Measurements from ENCODE around the gene GOT2. TPM values are rescaled to one million over a fixed set of nuclear protein-coding genes. Genes with fewer than 3 reads are reported as not detected.

Gene GOT2
- polyA plus RNA-seq = 191 and 192 TPM in 2 replicates

DNA sequence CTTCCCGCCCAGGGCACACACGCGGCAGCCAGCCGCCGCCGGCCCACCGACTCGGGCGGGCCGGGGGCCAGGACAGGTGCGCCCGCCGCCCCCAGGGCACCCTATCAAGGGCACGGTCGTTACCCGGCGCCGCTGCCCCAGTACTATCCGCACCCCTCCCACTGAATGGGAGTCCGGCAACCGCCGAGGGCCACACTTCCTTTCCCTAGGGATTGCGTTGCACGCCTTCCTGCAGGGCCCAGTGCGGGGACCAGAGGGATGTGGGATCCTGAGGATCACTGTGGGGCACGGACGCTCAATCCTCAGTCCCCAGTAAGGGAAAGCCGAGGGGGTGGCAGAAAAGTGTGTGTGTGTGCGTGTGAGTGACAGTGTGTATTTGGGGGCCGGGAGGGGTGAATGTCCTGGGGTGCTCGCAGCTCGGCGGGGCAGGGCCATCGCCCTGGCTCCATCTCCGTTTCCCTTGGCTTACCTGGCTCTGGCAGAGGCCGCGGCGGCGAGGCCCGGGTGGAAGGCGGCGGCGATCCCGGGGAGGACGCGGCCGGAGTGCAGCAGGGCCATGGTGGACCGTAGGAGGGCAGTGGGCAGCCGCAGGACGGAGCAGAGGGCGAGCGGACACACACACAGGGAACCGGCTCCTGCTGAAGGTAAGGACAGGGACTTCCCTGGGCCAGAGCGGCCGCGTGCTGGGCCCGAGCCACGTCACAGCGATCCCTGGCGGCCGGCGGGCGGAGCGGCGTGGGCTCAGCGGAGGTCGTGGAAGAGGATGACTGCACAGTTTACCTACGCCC, at the start of gene GOT2:
GOT2 (minus strand) TSS at position 646 of the 788 bp plus-strand sequence; CDS start at position 558, 88 bp downstream.

DNA sequence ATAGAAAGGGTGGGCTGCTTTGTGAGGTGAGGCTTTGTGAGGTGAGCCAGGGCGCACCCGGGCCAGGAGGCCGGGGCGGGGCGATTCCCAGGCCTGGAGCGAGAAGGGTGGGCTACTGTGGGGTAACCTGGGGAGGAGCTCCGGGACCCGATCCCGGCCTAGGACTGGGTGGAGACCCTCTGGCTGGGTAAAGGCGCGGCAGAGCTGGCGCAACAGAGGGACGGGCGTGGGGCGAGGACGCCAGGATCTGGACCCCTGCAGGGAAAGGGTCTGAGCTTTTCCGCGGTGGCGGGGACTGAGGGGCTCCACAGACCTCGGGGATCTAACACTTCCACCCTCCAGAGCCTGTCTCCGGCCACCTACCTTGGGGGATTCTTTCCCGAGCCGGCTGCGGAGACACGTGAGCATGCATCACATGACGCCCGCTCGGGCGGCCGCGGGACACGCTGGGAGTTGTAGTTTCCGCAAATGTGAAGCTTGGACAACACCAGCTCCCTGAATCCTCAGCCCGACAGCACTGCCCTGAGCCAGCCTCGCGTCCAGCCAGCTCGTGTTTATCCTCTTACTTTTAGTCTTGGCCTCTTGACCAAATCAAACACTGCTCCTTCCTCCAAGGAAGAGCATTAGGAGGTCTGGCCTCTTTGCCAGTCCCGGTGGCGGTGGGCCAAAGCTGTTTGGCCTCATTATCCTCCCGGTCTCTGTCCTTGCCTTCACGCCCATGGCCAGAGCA, 49.6 kb downstream of the GOT2 start, which contains the start of gene SLC38A7:
SLC38A7 (minus strand) TSS at position 417 of the 730 bp plus-strand sequence. CDS start 4,644 bp downstream, outside the sequence.

Other genes starting within 250 kb of the GOT2 start
- gene NDRG4, start 234.2 kb downstream of the GOT2 start, polyA plus RNA-seq = 774 and 1,197 TPM in 2 replicates
- gene SETD6, start 218.8 kb downstream of the GOT2 start, polyA plus RNA-seq = 22.3 and 28.0 TPM in 2 replicates
- gene CNOT1, start 104.5 kb downstream of the GOT2 start, polyA plus RNA-seq = 59.8 and 66.0 TPM in 2 replicates
- 1.9 and 2.8 TPM in 2 replicates for gene SLC38A7, start 49.5 kb downstream of the GOT2 start, polyA plus RNA-seq